HepG2 (cell line): ENCODE measurements around the gene SPRED2. TPM values are rescaled to one million over a fixed set of nuclear protein-coding genes. Genes with fewer than 3 reads are reported as not detected.

Experiments used
- CCDC6 ChIP-seq: sonication (generic); formaldehyde crosslinking; IDR thresholded peaks from 2 replicates; pipeline ENCODE4 v1.8.1; 2022; ENCODE audit warnings: mild to moderate bottlenecking, missing genetic modification reagents, moderate library complexity
- CEBPG ChIP-seq: IDR thresholded peaks from 2 replicates; pipeline ENCODE4 v1.6.1; 2016
- CHD2 ChIP-seq: IDR thresholded peaks from 2 replicates; pipeline ENCODE4 v1.6.1; 2011; ENCODE audit warnings: low read depth, low read length, improper control_type of control experiment
- DMAP1 ChIP-seq: IDR thresholded peaks from 2 replicates; pipeline ENCODE4 v1.6.1; 2016
- ELF1 ChIP-seq: sonication (generic); formaldehyde crosslinking; IDR thresholded peaks from 2 replicates; pipeline ENCODE4 v1.4.0; 2020; ENCODE audit warnings: missing genetic modification reagents
- ESRRA ChIP-seq: sonication (generic); formaldehyde crosslinking; IDR thresholded peaks from 2 replicates; pipeline ENCODE4 v1.5.1; 2020; ENCODE audit warnings: mild to moderate bottlenecking, low read depth, missing genetic modification reagents
- FOXO1 ChIP-seq: sonication (generic); formaldehyde crosslinking; IDR thresholded peaks from 2 replicates; pipeline ENCODE4 v1.4.0; 2020; ENCODE audit warnings: missing genetic modification reagents
- GLI4 ChIP-seq: sonication (generic); formaldehyde crosslinking; IDR thresholded peaks from 2 replicates; pipeline ENCODE4 v1.5.1; 2020; ENCODE audit warnings: missing genetic modification reagents, mild to moderate bottlenecking, moderate library complexity, borderline replicate concordance
- HNRNPLL ChIP-seq: fragments of 200-400 bp; formaldehyde crosslinking; IDR thresholded peaks from 2 replicates; pipeline ENCODE4 v1.6.1; 2017; ENCODE audit warnings: mild to moderate bottlenecking, low read depth, low read length; ENCODE audit not compliant: poor library complexity, severe bottlenecking
- NFE2 ChIP-seq: sonication (generic); formaldehyde crosslinking; IDR thresholded peaks from 2 replicates; pipeline ENCODE4 v1.4.0; 2020; ENCODE audit warnings: missing genetic modification reagents
- RXRA ChIP-seq: sonication (generic); formaldehyde crosslinking; IDR thresholded peaks from 2 replicates; pipeline ENCODE4 v1.5.1; 2020; ENCODE audit warnings: missing genetic modification reagents
- ZBTB7B ChIP-seq: sonication (generic); formaldehyde crosslinking; IDR thresholded peaks from 2 replicates; pipeline ENCODE4 v1.4.0; 2020; ENCODE audit warnings: missing genetic modification reagents
- ZFP1 ChIP-seq: IDR thresholded peaks from 2 replicates; pipeline ENCODE4 v1.6.1; 2016
- ZSCAN22 ChIP-seq: sonication (generic); formaldehyde crosslinking; IDR thresholded peaks from 2 replicates; pipeline ENCODE4 v1.4.0; 2020; ENCODE audit warnings: mild to moderate bottlenecking, missing genetic modification reagents
- polyA plus RNA-seq, 8 experiments: library from polyadenylated mRNA; depleted of rRNA in 3 of 8; stranded (reverse) in 7 of 8; unstranded in 1 of 8; fragments of >200 nt; fragmentation: Illumina TruSeq in 4 of 8; extraction: Trizol in 4 of 8; gene quantifications; 2 replicates each; pipeline versions ENCODE4 v1.2.1 to v1.2.3, GENCODE V29; 2011 to 2016; ENCODE audit warnings: low read depth in 4 of 8, missing spikeins in 1 of 8, mixed read lengths in 1 of 8; ENCODE audit not compliant: insufficient read depth in 1 of 8
- total RNA-seq, 5 experiments: library from RNA; depleted of rRNA; stranded (reverse); fragments of >200 nt; fragmentation: Illumina TruSeq; extraction: Trizol; gene quantifications; 2 replicates each; pipeline ENCODE4 v1.2.3, GENCODE V29; 2016; ENCODE audit warnings: low read depth in 1 of 5
- TF ChIP-seq, protein P1 (sequence below): sonication (generic); formaldehyde crosslinking; IDR thresholded peaks from 2 replicates; pipeline ENCODE4 v1.5.1; 2020; ENCODE audit warnings: mild to moderate bottlenecking, missing genetic modification reagents, borderline replicate concordance
- TF ChIP-seq, protein P2 (sequence below), 2 experiments: IDR thresholded peaks; 2 replicates each; pipeline ENCODE4 v1.6.1; 2011 to 2012; ENCODE audit warnings: low read length in 2 of 2, borderline replicate concordance in 1 of 2, low read depth in 1 of 2, mild to moderate bottlenecking in 1 of 2, moderate library complexity in 1 of 2
- TF ChIP-seq, protein P3 (sequence below): sonication (generic); formaldehyde crosslinking; IDR thresholded peaks from 2 replicates; pipeline ENCODE4 v1.4.0; 2020; ENCODE audit warnings: missing genetic modification reagents, low read depth, mild to moderate bottlenecking, borderline replicate concordance
- TF ChIP-seq, protein P4 (sequence below): IDR thresholded peaks from 2 replicates; pipeline ENCODE4 v1.6.1; 2016; ENCODE audit warnings: missing compliant biosample characterization, missing genetic modification reagents, borderline replicate concordance

SPRED2 gene
- total and polyA plus RNA-seq, 2 of the 13 experiments (the other 11 are each of a cell fraction or from before 2014, with no cell fraction given): 13.0 to 37.0 TPM

DNA sequence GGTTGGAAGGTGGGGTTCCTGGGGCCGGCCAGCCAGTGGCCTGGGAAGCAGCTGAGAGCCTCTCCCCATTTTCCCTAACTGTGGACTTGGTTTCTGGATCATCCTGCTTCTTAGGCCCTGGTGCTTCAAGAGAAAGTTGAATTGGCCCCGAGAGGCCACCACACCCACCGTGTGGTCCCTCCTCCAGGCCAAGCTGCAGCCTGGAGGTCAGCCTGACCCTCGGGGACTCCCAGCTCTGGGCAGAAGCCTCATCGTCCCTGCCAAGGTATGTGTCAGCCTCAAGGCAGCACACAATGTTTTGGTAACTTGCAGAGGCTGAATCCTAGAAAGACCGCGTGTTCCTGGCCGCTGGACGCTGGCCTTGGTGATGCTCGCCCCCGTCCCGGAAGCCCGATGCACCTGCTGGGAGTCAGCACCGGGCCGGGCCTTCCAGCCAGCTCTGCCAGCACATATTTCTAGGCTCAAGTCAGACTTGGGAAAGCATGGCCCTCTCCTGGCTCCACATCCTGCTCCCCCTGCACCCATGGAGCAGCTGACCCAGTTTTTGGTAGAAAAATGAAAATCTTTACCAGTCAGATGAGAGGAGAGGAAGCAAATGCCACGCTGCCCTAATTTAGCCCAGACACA, 132.2 kb downstream of the SPRED2 start (continued):
- 0 out of 2 replicates have a peak, but pooled peaks have one; percentile 10 for TF ChIP-seq FOXO1 (CRISPR knock-in tag)
- 0 out of 2 replicates have a peak, but pooled peaks have one; percentile 18 for TF ChIP-seq NFE2 (CRISPR knock-in tag)
- TF ChIP-seq DMAP1 (CRISPR knock-in tag): peak; percentile 12; the same call in 1 of the 2 replicates
- TF ChIP-seq, protein P1, sequence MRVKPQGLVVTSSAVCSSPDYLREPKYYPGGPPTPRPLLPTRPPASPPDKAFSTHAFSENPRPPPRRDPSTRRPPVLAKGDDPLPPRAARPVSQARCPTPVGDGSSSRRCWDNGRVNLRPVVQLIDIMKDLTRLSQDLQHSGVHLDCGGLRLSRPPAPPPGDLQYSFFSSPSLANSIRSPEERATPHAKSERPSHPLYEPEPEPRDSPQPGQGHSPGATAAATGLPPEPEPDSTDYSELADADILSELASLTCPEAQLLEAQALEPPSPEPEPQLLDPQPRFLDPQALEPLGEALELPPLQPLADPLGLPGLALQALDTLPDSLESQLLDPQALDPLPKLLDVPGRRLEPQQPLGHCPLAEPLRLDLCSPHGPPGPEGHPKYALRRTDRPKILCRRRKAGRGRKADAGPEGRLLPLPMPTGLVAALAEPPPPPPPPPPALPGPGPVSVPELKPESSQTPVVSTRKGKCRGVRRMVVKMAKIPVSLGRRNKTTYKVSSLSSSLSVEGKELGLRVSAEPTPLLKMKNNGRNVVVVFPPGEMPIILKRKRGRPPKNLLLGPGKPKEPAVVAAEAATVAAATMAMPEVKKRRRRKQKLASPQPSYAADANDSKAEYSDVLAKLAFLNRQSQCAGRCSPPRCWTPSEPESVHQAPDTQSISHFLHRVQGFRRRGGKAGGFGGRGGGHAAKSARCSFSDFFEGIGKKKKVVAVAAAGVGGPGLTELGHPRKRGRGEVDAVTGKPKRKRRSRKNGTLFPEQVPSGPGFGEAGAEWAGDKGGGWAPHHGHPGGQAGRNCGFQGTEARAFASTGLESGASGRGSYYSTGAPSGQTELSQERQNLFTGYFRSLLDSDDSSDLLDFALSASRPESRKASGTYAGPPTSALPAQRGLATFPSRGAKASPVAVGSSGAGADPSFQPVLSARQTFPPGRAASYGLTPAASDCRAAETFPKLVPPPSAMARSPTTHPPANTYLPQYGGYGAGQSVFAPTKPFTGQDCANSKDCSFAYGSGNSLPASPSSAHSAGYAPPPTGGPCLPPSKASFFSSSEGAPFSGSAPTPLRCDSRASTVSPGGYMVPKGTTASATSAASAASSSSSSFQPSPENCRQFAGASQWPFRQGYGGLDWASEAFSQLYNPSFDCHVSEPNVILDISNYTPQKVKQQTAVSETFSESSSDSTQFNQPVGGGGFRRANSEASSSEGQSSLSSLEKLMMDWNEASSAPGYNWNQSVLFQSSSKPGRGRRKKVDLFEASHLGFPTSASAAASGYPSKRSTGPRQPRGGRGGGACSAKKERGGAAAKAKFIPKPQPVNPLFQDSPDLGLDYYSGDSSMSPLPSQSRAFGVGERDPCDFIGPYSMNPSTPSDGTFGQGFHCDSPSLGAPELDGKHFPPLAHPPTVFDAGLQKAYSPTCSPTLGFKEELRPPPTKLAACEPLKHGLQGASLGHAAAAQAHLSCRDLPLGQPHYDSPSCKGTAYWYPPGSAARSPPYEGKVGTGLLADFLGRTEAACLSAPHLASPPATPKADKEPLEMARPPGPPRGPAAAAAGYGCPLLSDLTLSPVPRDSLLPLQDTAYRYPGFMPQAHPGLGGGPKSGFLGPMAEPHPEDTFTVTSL (CRISPR knock-in tag): no peak
- TF ChIP-seq ESRRA (CRISPR knock-in tag): peak; percentile 80; the same call in 1 of the 2 replicates
- TF ChIP-seq ZBTB7B (CRISPR knock-in tag): peak; percentile 57; the same call in 1 of the 2 replicates
- peak; percentile 70 for TF ChIP-seq ELF1 (CRISPR knock-in tag)
- TF ChIP-seq CHD2: no peak
- TF ChIP-seq CEBPG (CRISPR knock-in tag): 0 out of 2 replicates have a peak, but pooled peaks have one; percentile 12
- TF ChIP-seq, protein P2, sequence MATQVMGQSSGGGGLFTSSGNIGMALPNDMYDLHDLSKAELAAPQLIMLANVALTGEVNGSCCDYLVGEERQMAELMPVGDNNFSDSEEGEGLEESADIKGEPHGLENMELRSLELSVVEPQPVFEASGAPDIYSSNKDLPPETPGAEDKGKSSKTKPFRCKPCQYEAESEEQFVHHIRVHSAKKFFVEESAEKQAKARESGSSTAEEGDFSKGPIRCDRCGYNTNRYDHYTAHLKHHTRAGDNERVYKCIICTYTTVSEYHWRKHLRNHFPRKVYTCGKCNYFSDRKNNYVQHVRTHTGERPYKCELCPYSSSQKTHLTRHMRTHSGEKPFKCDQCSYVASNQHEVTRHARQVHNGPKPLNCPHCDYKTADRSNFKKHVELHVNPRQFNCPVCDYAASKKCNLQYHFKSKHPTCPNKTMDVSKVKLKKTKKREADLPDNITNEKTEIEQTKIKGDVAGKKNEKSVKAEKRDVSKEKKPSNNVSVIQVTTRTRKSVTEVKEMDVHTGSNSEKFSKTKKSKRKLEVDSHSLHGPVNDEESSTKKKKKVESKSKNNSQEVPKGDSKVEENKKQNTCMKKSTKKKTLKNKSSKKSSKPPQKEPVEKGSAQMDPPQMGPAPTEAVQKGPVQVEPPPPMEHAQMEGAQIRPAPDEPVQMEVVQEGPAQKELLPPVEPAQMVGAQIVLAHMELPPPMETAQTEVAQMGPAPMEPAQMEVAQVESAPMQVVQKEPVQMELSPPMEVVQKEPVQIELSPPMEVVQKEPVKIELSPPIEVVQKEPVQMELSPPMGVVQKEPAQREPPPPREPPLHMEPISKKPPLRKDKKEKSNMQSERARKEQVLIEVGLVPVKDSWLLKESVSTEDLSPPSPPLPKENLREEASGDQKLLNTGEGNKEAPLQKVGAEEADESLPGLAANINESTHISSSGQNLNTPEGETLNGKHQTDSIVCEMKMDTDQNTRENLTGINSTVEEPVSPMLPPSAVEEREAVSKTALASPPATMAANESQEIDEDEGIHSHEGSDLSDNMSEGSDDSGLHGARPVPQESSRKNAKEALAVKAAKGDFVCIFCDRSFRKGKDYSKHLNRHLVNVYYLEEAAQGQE (IDR thresholded peaks at IDR 0.05; ENCODE audit: borderline replicate concordance in 1 of 2, low read depth in 1 of 2, low read length in 2 of 2): 0 out of 4 replicates have a peak, but pooled peaks of 1 of the 2 experiments have one; percentile 36
- no peak for TF ChIP-seq HNRNPLL
- TF ChIP-seq, protein P3, sequence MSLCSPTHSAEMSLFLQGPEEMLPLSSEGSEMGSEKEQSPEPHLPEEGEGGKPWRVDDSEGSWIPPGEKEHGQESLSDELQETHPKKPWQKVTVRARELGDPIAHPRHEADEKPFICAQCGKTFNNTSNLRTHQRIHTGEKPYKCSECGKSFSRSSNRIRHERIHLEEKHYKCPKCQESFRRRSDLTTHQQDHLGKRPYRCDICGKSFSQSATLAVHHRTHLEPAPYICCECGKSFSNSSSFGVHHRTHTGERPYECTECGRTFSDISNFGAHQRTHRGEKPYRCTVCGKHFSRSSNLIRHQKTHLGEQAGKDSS (CRISPR knock-in tag): 0 out of 2 replicates have a peak, but pooled peaks have one; percentile 19
- 0 out of 2 replicates have a peak, but pooled peaks have one; percentile 59 for TF ChIP-seq CCDC6 (CRISPR knock-in tag)
- no peak for TF ChIP-seq ZSCAN22
- TF ChIP-seq GLI4 (CRISPR knock-in tag): peak; percentile 47; the same call in 1 of the 2 replicates
- TF ChIP-seq RXRA (CRISPR knock-in tag): peak; percentile 68; the same call in 1 of the 2 replicates
- TF ChIP-seq, protein P4, sequence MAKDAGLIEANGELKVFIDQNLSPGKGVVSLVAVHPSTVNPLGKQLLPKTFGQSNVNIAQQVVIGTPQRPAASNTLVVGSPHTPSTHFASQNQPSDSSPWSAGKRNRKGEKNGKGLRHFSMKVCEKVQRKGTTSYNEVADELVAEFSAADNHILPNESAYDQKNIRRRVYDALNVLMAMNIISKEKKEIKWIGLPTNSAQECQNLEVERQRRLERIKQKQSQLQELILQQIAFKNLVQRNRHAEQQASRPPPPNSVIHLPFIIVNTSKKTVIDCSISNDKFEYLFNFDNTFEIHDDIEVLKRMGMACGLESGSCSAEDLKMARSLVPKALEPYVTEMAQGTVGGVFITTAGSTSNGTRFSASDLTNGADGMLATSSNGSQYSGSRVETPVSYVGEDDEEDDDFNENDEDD (CRISPR knock-in tag): 0 out of 2 replicates have a peak, but pooled peaks have one; percentile 35
- 0 out of 2 replicates have a peak, but pooled peaks have one; percentile 32 for TF ChIP-seq ZFP1 (CRISPR knock-in tag)
